ENCODE measurements around the gene NT5M.

DNA sequence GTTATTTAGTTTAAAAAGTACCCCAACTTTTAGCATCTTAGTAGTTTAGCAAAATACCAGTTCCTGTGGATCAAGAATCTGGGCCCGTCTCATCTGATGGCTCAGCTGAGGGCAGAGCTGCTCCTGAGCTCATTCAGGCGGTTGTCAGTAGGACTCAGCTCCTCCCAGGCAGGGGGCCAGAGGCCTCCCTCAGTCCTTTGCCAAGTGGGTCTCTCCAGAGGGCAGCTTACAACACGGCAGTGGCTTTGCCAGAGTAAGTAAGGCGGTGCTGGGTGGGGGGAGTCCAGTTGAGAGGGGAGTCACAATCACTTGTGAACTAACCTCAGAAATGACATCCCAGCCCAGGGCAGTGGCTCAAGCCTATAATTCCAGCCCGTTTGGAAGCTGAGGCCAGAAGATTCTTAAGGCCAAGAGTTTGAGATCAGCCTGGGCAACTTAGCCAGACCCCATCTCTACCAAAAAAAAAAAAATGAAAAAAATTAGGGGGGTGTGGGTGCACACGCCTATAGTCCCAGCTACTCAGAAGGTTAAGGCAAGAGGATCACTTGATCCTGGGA, 92.2 kb downstream of the NT5M start:
- TF ChIP-seq CTCF (IDR thresholded peaks at IDR 0.05; ENCODE audit: low read depth, low read length, poor library complexity, severe bottlenecking) (no peak), EZH2phosphoT487 (IDR thresholded peaks at IDR 0.05; ENCODE audit: borderline replicate concordance, low read length) (no peak)

All from DOHH2 (cell line).